ENCODE measurements around the gene LRRC25. TPM values are rescaled to one million over a fixed set of nuclear protein-coding genes. Genes with fewer than 3 reads are reported as not detected.

LRRC25 gene
- total RNA-seq, 6 donors from 2014 or later = 4.0 to 49.4 (median 24.0) TPM

- Histone ChIP-seq H3K27ac (no peak overlapping the region), H3K4me3 (no peak overlapping the region), H3K9me3 (no peaks in the 10 kb centered on the region), H3K4me1 (peaks cover 0 to 11% (median 0%) of the 10 kb centered on the region in 4 donors), H3K27me3 (no peaks in the 10 kb centered on the region), H3K36me3 (peaks cover 22 to 66% (median 51%) of the 10 kb centered on the region in 4 donors)
- TF ChIP-seq POLR2A (IDR thresholded peaks at IDR 0.05) (no peak), EP300 (IDR thresholded peaks at IDR 0.05) (no peak), CTCF (IDR thresholded peaks at IDR 0.05) (no peak)
- ATAC-seq (ENCODE audit: low FRiP score in 2 of 2) (no peak), DNase-seq (peak in 1 of 2 donors; percentile 75)
- 93 to 95% methylated on average over 16 to 19 of the region's 19 CpGs for WGBS, 2 donors
Measured at GRCh38 chr19:18444513-18444912, 47.1 kb upstream of the LRRC25 start.

- Histone ChIP-seq H3K27ac (no peak overlapping the region), H3K4me1 (peaks cover 0 to 16% (median 2%) of the 10 kb centered on the region in 4 donors), H3K9me3 (no peaks in the 10 kb centered on the region), H3K27me3 (no peaks in the 10 kb centered on the region), H3K36me3 (peaks cover 22 to 59% (median 44%) of the 10 kb centered on the region in 4 donors), H3K4me3 (no peak overlapping the region)
- TF ChIP-seq CTCF (IDR thresholded peaks at IDR 0.05) = no peak
- TF ChIP-seq POLR2AphosphoS5 (IDR thresholded peaks at IDR 0.05) = no peak
- TF ChIP-seq POLR2A (IDR thresholded peaks at IDR 0.05) = no peak
- no peak for TF ChIP-seq EP300 (IDR thresholded peaks at IDR 0.05)
- 93 to 95% methylated on average over 11 of the region's 11 CpGs for WGBS, 2 donors
- ATAC-seq (ENCODE audit: low FRiP score in 2 of 2) (no peak), DNase-seq (no peak)
Measured at GRCh38 chr19:18443831-18444230, 46.4 kb upstream of the LRRC25 start.

GRCh38 chr19:18443406-18443805, 46.0 kb upstream of the LRRC25 start:
- H3K27ac ChIP-seq = no peak overlapping the region
- peaks cover 4 to 21% (median 6%) of the 10 kb centered on the region in 4 donors for H3K4me1 ChIP-seq
- no peaks in the 10 kb centered on the region for H3K9me3 ChIP-seq
- 98% methylated on average over 5 to 6 of the region's 6 CpGs for whole genome bisulfite sequencing, 2 donors
- H3K4me3 ChIP-seq = no peak overlapping the region
- TF ChIP-seq POLR2AphosphoS5 (IDR thresholded peaks at IDR 0.05) (no peak), EP300 (IDR thresholded peaks at IDR 0.05) (no peak), POLR2A (IDR thresholded peaks at IDR 0.05) (no peak), CTCF (IDR thresholded peaks at IDR 0.05) (no peak)
- peaks cover 22 to 55% (median 43%) of the 10 kb centered on the region in 4 donors for H3K36me3 ChIP-seq
- H3K27me3 ChIP-seq = no peaks in the 10 kb centered on the region
- DNase-seq (no peak), ATAC-seq (ENCODE audit: low FRiP score in 2 of 2) (no peak)

- TF ChIP-seq CTCF (IDR thresholded peaks at IDR 0.05) = no peak
- no peak for TF ChIP-seq POLR2A (IDR thresholded peaks at IDR 0.05)
- no peak for TF ChIP-seq EP300 (IDR thresholded peaks at IDR 0.05)
- no peak for TF ChIP-seq POLR2AphosphoS5 (IDR thresholded peaks at IDR 0.05)
- Histone ChIP-seq H3K9me3 (no peaks in the 10 kb centered on the region), H3K27me3 (no peaks in the 10 kb centered on the region), H3K4me3 (no peak overlapping the region), H3K36me3 (peaks cover 22 to 50% (median 40%) of the 10 kb centered on the region in 4 donors), H3K4me1 (peaks cover 9 to 25% (median 11%) of the 10 kb centered on the region in 4 donors), H3K27ac (no peak overlapping the region)
- DNase-seq (peak in 1 of 2 donors; percentile 64), ATAC-seq (ENCODE audit: low FRiP score in 2 of 2) (no peak)
- 87 to 91% methylated on average over 12 of the region's 12 CpGs for WGBS, 2 donors
Measured at GRCh38 chr19:18442941-18443340, 45.5 kb upstream of the LRRC25 start.

Data from upper lobe of left lung (tissue), 6 donors.